NCI-H1436 treated with DMSO at 0.1 percent for 48 hours (cell line): ENCODE measurements around the gene ACSS1.

Source experiments
- DNase-seq: peaks from one replicate; lab custom pipeline; 2025; lab: John Stamatoyannopoulos, UW

ACSS1 gene

DNA sequence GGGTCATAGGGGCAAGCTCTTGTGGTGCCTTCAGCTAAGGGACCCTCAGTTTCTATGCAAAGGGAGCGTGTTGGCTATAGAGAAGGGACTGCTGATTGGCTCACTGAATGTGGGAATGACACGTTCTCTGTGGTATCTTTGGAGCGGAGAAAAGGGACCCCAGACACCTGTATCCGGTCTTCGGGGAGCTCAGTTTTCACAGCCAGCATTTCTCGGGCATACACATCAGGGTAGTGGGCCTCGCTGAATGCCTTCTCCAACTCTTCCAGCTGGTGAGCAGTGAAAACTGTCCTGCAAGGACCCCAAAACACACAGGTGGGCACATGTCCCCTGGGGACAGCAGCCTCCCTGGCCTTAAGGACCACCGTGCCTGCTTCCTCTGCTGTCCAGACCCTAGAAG is 20.7 kb upstream of the ACSS1 start:
- no peak for DNase-seq

DNA sequence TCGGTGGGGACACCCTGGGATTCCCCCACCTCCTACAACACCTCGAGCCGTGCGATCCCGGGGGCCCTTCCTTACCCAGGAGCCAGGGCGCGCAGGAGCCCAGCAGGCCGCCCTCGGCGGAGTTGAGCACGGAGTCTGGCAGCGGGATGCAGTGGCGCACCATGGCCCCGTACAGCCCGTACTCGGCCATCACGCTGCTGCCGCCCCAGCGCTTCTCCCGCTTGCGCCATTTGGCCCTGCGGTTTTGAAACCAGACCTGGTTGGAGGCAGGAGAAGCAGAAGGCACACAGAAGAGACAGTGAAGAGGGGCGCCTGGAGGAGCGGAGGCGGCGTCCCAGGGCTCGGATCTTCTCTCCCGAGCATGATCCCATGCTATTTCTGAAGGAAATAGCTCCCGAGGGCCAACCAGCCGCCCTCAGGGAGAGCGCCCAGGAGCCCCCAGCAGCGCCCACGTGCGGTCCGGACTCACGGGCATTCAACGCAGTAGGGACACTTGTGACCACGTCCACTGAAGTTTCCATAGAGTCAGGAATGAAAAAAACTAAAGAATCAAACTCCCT is 19.8 kb upstream of the ACSS1 start:
- no peak for DNase-seq

DNA sequence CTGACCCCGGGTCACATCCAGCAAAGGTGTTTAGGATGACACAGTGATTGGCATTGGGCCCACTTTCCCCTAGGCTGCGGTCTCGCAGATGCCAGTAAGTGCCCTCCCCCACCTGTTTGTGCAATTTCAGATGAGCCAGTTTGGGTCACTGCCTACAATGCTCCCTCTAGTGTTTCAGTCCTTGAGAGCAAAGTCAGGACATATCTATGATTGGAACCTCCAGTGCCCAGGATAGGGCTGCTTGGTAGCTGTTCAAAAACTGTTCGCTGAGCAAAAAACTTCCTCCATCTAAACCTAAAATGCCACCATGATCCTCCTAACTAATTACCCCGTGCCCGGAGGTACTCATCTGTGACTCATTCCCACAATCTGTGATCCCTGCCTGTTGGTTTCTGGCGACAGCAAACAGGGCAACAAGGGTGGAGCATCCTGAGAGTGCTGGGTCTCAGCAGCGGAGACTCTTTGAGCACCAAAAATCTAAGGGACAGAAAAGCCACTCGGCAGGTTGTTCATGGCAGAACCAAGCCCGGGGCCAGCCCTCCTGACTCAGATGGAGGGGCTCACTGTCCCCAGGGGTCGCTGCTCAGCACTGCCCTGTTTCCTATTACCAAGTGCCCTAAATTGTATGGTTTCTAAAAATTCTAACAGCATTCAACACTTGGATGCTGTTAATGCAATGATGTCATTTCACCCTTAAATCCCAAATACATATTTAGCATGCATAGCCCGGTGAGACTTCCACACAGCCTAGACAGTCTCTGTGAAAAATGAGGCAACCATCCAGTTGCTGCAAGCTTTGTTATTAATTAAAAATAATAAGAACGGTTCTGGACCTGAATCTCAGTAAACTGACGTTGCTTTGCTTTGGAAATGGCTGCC is 19.0 kb upstream of the ACSS1 start:
- no peak for DNase-seq

DNA sequence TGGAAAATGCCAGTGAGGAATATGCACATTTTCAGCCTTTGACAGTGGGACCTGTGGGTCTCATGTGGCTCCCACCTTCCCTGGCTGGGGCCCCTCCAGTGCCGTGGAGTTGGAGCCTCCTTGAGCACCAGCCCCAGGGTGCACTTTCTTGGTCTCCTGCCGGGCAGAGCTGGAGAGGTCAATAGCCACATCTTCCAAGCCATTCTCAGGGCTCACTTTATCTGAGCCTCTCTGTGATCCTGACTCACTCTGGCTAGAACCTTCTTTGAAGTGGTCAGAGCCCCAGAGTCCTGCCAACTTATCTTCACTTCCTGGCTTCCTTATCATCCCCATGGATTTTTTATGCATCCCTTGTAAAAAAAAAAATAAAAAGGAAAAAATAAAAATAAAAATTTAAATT is 18.3 kb upstream of the ACSS1 start:
- no peak for DNase-seq

DNA sequence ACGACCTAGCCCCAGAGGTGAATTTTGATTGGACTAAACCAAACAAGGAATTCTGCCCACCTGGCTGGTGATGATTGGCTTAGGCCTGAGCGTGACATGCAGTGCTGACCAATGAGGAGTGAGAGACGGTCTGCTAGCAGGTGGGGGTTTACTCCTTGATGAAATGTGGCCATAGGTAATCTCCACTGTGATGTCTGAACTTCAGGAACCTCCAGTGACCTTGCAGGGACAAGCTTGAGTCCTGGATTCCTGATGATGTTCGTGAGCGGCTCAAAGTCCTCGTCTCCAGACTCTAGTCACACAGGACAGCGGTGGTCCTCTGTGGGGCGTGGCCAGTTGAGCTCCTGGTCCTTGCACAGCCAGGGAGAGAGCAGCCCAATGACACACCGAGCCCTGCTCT is 15.6 kb upstream of the ACSS1 start:
- no peak for DNase-seq

DNA sequence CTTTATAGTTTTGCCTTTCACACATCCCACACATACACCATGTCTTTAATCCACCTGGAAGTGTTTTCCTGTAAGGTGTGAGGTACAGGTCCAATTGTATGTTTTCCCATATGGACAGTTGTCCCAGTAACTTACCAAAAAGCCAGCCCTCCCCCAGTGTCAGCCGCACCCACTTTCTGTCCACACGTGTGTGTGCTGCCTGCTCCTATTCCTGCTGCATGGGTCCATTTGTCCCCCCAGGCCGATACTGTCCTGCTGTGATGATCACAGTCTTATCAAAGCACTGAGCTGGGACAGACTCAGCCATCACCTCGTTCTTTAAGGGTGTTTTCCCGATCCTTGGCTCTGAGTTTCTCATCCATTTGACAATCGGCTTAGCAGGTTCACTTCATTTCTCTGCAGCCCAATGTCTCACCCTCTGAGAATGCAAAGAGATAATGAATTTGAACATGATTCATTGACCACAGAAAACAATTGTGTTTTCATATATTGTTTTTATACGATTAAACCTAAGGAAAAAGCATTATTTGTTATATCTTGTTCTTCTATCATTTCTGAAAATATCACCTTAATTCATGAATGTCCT is 14.4 kb upstream of the ACSS1 start:
- no peak for DNase-seq

DNA sequence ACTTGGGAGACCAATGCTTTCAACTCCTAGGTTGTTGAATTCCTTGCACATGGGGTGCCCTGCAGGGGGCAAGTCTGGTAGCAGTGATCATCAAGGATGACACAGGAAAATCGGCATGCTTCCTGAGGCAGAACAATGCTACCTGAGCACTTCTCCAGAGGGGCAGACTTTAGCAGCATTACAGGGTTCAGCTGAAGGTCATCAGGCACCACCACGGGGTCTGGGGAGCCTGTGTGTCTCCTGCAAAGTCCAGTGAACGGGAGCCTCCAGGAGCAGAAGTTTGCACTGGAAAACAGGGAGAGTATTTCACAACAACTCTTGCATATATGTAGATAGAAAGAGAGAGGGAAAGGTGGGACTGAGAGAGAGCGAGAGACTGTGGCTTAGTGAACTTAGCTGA is 13.8 kb upstream of the ACSS1 start:
- DNase-seq: no peak

DNA sequence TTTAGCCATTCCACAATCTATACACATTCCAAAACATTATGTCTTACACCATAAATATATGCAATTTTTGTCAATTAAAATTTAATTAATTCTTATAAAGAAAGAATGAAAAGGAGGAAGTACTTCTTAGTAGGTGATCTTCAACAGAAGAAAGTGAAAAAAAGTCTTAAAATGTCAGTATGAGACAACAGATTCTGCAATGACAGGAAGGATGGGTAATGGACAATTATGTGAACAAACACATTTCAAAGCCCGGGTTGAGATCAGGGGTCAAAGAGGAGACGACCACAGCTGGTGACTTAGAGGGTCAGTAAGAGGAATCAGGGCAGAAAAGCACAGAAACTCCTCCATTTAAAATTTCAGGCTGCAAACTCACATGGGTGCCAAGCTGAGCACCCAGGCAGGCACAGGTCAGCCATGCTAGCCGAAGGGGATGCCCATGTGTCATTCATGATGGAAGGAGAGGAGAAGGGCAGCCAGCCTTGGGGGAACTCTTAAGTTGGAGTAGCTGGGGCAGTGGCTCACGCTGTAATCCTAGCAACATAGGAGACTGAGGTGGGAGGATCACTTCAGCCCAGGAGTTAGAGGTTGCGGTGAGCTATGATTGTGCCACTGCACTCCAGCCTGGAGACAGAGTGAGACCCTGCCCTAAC is 13.0 kb upstream of the ACSS1 start:
- no peak for DNase-seq

DNA sequence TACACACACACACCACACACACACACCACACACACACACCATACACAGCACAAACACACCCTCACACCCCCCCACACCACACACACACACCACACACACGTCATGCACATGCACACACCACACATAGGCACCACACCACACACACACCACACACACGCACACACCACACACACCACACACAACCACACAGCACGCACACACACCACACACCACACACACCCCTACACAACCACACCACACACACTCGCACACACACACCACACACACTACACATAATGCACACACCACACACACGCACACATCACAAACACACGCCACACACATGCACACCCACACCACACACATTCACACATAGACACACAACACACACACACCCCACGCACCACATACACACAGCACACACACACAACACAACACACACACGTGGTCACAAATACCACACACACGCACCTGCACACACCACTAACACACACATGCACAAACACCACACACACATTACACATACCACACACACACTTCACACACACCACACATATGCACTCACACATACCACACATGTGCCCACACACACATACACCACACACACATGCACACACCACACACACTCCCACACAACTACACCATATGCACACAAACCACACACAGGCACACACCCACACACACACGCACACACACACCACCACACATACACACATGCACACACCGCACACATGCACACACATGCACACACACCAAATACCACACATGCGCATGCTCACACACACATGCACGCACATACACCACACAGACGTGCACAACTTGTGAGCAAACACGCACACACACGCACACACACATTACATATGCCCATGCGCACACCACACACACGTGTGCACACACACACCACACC is 9.4 kb upstream of the ACSS1 start:
- DNase-seq: no peak

DNA sequence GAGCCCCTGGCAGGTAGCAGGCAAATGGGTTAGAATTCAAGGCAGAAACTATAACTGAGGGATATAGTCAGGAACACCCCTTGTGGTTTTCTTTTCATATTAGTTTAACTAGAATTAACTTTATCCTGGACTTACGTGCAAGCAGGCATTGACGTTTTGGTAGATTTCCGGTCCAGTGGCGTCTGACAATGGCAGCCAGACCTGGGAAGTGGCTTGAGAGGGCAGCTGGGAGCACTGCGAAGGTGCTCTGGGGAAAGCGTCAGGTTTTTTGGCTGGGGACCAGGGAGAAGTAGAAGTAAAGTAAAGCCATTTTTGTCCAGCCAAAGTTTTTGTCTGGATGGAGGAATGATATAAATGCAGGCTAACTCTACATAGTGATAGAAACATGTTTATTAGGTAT is 8.4 kb upstream of the ACSS1 start:
- no peak for DNase-seq

DNA sequence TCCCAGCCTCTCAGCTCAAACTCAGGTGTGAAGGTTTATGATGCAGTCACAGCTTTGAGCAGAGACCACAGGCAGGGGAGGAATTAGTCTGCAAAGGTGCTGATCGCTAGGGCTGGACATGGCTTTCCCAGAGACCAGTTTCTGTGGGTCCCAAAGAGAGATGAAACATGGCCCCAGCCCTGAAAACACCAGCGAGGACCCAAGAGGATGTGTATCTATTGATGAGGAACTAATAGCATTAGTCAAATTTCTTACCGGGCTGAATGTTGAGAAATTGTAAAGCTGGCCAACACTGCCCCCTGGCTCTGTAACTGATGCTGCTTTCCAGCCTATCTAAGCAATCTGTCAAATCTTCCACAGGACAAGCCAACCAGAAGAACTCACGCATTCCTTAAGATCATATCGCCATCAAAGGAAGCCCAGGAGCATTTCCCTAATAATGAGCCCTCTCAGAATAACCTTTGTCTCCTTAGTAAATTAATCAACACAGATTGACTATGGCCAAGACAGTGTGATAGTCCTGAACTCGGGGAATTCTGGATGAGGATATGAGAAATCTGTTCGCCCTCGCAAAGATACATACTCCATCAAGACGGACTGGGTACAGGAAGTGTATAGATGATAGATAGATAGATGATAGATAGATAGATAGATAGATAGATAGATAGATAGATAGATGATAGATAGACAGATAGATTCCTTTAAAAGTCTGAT is 7.8 kb upstream of the ACSS1 start:
- DNase-seq: no peak

DNA sequence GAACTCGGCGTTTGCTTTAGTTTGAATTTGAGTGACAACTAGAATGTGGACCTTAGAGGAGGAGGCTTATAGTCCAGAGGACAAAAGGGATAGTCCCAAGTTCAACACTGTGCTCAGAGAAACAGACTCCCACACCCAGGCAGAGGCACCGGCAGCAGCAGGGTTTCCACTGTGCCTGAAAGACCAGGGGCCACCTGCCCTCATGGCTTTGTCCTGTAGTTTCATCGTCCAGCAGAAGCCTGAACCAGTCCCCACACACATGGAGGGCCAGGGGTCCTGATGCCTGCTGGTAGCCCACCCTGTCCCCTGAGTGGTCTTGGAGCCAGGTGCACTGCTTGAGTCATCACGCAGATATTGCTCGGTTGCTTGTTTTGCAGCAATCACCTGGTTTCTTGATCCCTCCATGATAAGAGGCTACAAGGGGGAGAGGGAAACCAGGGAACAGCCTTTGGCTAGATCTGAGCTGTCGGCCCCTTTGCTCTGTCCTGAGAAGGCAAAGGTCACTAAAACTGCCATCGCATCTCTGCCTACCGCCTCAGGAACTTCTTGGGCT is 7.2 kb upstream of the ACSS1 start:
- DNase-seq: no peak

DNA sequence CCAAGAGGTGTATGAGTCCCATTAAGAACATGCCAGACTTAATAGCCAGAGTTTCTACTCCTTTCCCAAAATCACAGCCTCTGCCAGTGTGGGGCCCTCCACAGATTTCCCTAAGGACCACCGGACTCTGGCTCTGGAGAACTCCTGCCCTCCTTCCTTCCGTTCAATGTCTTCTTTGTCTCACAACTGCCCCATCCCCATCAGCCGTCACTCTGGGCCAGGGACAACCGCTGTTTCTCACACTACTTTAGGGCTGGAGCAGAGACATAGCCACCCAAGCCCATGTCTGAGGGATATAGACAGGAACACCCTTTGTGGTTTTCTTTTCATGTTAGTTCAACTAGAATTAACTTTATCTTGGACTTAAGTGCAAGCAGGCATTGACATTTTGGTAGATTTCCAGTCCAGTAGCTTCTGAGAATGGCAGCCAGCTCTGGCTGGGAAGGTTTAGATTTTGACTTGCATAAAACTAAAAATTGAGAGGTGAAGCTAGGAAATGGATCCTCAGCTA is 6.7 kb upstream of the ACSS1 start:
- DNase-seq: no peak

DNA sequence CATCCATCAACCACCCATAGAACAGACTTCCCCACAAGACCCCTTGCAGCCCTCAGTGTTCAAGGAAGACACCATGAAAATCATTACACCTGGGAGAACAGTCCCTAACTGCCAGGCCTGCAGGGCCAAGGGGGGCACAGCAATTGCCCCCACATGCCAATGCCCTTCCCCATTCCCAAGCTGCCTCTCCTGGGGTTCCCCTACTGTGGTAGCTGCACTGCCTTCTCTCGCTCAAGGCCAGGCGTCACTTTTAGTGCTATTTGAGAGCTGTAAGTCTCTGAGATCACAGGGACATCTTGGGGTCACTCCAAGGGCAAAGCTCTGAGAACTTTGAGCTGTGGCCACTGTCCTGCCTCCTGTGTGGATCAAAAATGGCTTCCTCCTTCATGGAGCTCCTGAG is 6.0 kb upstream of the ACSS1 start:
- DNase-seq: no peak

DNA sequence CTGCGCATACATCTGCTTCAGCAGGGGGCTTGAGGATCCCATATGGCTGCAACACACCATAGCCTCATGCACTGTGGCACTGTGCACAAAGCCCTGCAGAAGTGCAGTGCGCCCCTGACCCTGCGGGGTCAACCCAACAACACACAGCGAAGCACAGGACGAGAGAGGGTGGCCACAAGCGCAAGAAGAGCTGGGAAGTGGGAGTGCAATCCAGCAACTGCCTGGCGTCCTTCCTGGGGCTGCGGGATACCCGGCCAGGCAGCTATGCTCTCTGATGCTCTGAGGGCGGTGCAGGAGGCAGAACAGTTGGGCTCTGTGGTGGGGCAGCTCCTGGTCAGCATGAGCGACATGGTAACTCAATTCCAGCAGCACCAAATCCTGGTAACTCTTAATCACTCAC is 5.6 kb upstream of the ACSS1 start:
- no peak for DNase-seq

DNA sequence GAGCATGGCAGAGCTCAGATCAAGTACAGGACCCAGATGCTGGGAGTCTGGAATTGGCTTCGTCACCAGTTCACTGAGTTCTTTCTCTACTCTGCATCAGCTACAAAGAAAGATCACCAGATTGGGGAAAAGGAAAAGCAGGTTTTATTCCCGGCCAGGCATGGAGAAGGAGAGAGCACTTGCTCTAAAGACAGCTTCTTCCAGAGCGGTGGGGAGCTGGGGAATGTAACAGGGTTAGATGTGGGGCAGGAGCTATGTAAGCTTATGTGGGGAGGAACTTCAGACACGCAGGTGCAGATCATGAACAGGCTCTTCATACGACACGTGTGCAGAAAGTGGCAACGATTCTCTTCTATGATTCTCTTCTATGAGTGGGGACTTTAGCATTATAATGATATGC is 4.9 kb upstream of the ACSS1 start:
- DNase-seq: no peak

DNA sequence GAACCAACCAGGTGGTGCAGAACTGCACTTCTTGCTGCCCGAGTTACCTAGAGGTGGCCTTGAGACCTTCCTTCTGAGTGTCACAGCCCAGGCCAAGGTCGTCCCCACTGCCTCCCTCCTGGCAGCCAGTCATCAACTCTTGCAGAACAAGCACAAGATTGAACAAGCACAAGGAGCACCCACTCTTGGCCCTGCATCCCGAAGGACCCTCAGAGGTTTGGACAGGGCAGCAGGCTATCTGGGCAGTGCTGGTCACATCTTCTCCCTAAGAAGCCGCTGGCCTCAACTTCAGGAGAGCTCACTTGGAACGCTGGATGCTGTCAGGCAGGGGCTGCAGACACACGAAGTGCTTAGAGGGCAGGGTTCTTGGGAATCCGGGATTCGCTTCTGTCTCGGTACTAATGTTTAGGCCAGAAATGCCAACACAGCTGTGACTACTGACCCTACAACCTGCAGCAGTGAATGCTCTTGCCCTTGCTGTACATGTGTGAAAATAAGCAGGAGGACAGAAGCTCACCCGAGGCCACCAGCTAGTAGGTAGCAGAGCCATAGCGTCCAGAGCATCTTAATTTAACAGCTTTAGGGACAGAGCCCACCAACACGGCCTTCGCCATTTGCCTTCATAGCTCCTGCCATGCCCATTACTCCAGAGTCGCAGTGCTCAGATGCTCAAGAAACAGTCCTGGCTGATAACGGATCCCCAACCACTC is 4.0 kb upstream of the ACSS1 start:
- no peak for DNase-seq

DNA sequence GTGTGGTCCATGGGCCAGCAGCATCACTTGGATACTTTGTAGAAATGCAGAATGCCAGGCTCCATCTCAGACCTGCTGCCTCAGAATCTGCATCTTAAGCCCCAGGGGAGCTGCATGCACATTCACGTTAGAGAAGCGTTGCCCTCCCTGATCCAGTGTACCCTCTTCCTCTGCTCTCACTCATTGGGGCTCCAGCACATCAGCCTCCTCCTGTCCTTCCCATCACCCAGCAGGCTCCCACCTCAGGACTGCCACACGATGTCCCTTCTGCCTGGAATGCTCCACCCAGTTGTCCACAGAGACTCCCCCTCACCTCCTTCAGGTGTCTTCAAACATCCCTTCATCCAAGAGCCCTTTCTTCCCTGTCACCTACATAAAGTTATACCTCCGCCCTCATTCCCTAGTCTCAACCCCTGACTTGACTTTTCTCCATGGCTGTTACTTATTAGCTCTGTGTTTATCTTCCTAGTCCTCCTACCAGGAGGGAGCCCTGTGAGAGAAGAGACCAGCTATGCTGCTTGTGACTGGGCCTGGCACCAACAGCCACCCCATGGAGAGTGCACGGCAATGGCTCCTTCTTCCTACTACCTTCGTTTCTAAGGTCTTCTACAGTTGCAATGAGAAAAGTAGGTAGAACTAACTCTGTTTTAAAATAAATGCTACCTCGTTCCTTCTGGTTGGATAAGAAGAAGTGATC is 3.3 kb upstream of the ACSS1 start:
- no peak for DNase-seq

DNA sequence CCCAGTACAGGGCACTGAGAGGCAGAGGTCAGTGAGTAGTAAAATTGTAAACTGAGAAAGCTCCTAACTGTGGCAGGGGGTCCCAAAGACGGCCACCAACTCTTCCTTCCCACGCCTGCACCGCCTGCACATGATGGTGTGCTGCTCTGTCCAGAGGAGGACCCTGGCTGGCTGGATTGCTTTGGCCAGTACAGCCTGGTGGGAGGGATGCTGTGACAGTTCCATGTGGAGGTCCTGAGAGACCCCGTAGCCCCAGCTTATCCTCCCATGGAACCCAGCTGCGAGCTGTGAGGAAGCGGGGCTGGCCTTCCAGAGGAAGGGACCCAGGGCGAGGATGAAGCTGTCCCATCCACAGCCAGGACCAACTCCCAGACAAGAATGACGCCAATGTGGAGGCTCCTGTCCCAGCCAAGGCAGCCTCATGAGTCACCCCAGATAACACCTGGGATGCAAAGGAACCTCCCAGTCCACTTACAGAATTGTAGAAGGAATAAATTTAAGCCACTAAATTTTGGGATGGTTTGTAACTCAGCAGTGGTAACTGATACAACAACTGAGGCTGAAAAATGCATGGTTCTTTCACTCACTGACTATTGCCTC is 2.0 kb upstream of the ACSS1 start:
- DNase-seq: no peak
